Fibroblast of lung (primary cell): ENCODE measurements around the gene STXBP6.

ENCODE experiments used
- EZH2 ChIP-seq: IDR thresholded peaks from 2 replicates; pipeline ENCODE4 v1.5.1; 2012; ENCODE audit warnings: low read length, control low read depth, mild to moderate bottlenecking; ENCODE audit errors: missing control alignments
- TF ChIP-seq, protein P1 (sequence below), 2 donors: IDR thresholded peaks in 1 of 2; conservative IDR thresholded peaks in 1 of 2; 1 replicate in 1 of 2; 2 replicates in 1 of 2; pipeline ENCODE4 v1.5.1; 2011 to 2012; ENCODE audit warnings: low read length in 2 of 2, control low read depth in 1 of 2, inconsistent platforms in 1 of 2, low read depth in 1 of 2, mild to moderate bottlenecking in 1 of 2

DNA sequence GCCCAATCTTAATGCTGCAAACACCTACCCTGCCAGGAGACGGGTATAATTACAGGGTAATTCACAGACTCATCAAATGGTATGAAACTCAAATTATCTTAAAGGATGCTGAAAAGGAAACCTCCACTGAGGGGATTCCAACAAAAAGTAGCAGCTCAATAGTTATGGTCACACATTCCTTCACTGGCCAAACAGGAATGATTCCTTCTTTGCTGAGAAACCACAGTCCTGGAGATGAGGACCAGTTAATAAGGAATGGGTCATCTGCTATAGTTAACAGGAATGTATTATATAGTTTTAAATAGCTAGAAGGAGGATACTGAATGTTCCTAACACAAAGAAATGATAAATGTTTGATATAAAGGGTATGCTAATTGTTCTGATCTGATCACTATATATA lies 136.9 kb downstream of the STXBP6 start:
- TF ChIP-seq, protein P1, sequence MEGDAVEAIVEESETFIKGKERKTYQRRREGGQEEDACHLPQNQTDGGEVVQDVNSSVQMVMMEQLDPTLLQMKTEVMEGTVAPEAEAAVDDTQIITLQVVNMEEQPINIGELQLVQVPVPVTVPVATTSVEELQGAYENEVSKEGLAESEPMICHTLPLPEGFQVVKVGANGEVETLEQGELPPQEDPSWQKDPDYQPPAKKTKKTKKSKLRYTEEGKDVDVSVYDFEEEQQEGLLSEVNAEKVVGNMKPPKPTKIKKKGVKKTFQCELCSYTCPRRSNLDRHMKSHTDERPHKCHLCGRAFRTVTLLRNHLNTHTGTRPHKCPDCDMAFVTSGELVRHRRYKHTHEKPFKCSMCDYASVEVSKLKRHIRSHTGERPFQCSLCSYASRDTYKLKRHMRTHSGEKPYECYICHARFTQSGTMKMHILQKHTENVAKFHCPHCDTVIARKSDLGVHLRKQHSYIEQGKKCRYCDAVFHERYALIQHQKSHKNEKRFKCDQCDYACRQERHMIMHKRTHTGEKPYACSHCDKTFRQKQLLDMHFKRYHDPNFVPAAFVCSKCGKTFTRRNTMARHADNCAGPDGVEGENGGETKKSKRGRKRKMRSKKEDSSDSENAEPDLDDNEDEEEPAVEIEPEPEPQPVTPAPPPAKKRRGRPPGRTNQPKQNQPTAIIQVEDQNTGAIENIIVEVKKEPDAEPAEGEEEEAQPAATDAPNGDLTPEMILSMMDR (conservative IDR thresholded peaks at IDR 0.05 in 1 of 2, IDR thresholded peaks at IDR 0.05 in 1 of 2; ENCODE audit: low read depth in 1 of 2, low read length in 2 of 2), result no peak
- TF ChIP-seq EZH2, result no peak
